Upper lobe of right lung (tissue), 1 donor: Measurements from ENCODE around the gene MCC. TPM values are rescaled to one million over a fixed set of nuclear protein-coding genes. Genes with fewer than 3 reads are reported as not detected.

Source experiments
- ATAC-seq: fragments of 200-7000 bp; cut with Tn5 transposase; one replicate; pipeline ENCODE4 v1.9.1; 2020; ENCODE audit warnings: mild to moderate bottlenecking, moderate library complexity
- DNase-seq: peaks from one replicate; pipeline ENCODE4 v3.0.0-alpha.2; 2020
- H3K27ac ChIP-seq: fragments of 200-600 bp; one replicate; pipeline ENCODE4 v1.8.0; 2022
- H3K27me3 ChIP-seq: fragments of 200-600 bp; one replicate; pipeline ENCODE4 v1.8.0; 2022; ENCODE audit warnings: mild to moderate bottlenecking
- H3K36me3 ChIP-seq: fragments of 200-600 bp; one replicate; pipeline ENCODE4 v1.8.0; 2022
- H3K4me1 ChIP-seq: fragments of 200-600 bp; one replicate; pipeline ENCODE4 v1.8.0; 2022
- H3K4me3 ChIP-seq: fragments of 200-600 bp; one replicate; pipeline ENCODE4 v1.8.0; 2022; ENCODE audit warnings: mild to moderate bottlenecking
- H3K9me3 ChIP-seq: fragments of 200-600 bp; one replicate; pipeline ENCODE4 v1.8.0; 2022
- intact Hi-C: fragments of 100-400 bp; cut with DNase I; formaldehyde crosslinking; loops from one replicate; pipeline ENCODE4 v1.11.0; 2022
- total RNA-seq: library from RNA; stranded (reverse); fragmentation: NEBNext Ultra II Directional; extraction: Animal tissue kit (Norgen Biotek cat#: 25700); gene quantifications from one replicate; pipeline ENCODE4 v1.2.1, GENCODE V29; 2021
- TF ChIP-seq, protein P1 (sequence below): fragments of 200-600 bp; IDR thresholded peaks from one replicate; pipeline ENCODE4 v1.8.0; 2022; ENCODE audit warnings: antibody characterized with exemption
- donor health status: DM: no; HTN: yes; CAD: no; lungs with severe emphysema.

MCC gene
- total RNA-seq, 1 donor from 2014 or later: 18.6 TPM

GRCh38 chr5:113267361-113267900 lies 220.8 kb downstream of the MCC start:
- TF ChIP-seq, protein P1, sequence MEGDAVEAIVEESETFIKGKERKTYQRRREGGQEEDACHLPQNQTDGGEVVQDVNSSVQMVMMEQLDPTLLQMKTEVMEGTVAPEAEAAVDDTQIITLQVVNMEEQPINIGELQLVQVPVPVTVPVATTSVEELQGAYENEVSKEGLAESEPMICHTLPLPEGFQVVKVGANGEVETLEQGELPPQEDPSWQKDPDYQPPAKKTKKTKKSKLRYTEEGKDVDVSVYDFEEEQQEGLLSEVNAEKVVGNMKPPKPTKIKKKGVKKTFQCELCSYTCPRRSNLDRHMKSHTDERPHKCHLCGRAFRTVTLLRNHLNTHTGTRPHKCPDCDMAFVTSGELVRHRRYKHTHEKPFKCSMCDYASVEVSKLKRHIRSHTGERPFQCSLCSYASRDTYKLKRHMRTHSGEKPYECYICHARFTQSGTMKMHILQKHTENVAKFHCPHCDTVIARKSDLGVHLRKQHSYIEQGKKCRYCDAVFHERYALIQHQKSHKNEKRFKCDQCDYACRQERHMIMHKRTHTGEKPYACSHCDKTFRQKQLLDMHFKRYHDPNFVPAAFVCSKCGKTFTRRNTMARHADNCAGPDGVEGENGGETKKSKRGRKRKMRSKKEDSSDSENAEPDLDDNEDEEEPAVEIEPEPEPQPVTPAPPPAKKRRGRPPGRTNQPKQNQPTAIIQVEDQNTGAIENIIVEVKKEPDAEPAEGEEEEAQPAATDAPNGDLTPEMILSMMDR: no peak

DNA sequence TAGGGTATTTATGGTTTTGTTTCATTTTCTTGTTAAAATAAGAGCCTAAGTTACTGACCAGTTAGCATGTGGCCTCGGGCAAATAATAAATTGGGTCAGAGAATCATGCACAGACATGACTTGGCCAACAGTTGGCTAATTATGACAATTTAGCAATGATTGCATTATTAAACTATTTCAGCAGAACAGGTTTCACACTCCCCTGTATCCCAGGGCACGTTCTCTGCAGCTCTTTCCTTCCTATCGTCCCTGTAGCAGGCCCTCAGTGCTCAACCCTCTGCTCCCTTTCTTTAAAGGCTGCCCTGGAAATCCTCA lies 221.4 kb downstream of the MCC start:
- TF ChIP-seq, protein P1: no peak
- ATAC-seq: no peak
- Histone ChIP-seq H3K27me3 (no peaks in the 10 kb centered on the region), H3K4me1 (peaks cover 6% of the 10 kb centered on the region), H3K9me3 (no peaks in the 10 kb centered on the region), H3K4me3 (no peak overlapping the region), H3K27ac (no peak overlapping the region), H3K36me3 (no peaks in the 10 kb centered on the region)
- DNase-seq: no peak
- intact Hi-C loops: no loop called here

More at GRCh38 chr5:113267361-113267900, 220.8 kb downstream of the MCC start:
- DNase-seq (no peak), ATAC-seq (no peak)
- H3K27me3 ChIP-seq: no peaks in the 10 kb centered on the region
- no peak overlapping the region for H3K27ac ChIP-seq
- H3K9me3 ChIP-seq: no peaks in the 10 kb centered on the region
- intact Hi-C loops: no loop called here
- no peaks in the 10 kb centered on the region for H3K36me3 ChIP-seq
- peaks cover 6% of the 10 kb centered on the region for H3K4me1 ChIP-seq
- H3K4me3 ChIP-seq: no peak overlapping the region

DNA sequence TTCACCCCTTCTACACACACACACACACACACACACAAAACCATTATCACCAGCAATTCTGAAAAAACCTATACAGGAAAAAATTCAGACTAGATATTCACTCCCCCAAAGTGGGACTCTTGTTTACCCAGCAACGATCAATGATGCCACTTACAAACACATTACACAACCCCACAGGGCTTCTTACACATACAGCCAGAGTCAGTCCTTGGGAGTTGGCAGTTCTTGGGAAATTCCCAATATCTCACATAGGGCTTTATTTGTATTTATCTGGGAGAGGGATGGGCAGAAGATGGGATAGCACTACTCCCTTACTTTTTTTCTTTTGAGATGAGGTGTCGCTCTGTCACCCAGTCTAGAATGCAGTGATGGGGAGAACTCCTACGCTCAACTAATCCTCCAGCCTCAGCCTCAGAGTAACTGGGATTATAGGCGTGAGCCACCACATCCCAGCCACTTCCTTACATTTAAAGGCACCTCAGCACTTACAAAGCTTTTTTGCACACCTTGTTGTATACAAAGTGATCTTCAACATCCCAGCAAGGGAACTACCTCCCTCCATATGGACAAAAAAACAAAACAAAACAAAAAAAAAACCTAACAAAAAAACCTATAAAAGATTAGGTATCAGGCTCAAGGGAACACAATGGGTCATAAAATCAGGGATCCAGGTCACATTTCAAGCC lies 221.9 kb downstream of the MCC start:
- Histone ChIP-seq H3K36me3 (no peaks in the 10 kb centered on the region), H3K4me3 (no peak overlapping the region), H3K27me3 (no peaks in the 10 kb centered on the region), H3K9me3 (no peaks in the 10 kb centered on the region), H3K27ac (no peak overlapping the region), H3K4me1 (peaks cover 6% of the 10 kb centered on the region)
- TF ChIP-seq, protein P1: no peak
- intact Hi-C loops: no loop called here
- DNase-seq: no peak
- ATAC-seq: no peak

- DNase-seq (no peak), ATAC-seq (no peak)
Measured at GRCh38 chr5:113265190-113265589, 223.1 kb downstream of the MCC start.

DNA sequence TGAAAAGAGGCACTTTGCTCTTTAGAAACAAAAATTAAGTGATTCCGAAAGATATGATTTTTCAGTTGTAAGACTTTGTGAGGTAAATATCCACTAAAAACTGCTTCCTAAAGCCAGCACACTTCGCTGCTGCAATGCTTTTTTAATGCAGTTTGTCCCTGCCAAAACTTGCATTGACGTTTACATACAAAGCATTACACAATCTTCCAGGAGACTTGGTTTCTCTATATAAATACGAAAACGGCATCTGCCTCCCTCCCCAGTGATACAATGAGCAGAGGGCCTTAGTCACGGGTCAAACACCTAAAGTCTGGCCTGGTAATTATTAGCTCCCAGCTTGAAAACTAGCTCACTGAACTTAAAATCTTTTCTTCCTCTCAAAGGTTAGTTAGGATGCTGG lies 224.2 kb downstream of the MCC start:
- DNase-seq (no peak), ATAC-seq (no peak)
- no peaks in the 10 kb centered on the region for H3K36me3 ChIP-seq
- no peaks in the 10 kb centered on the region for H3K4me1 ChIP-seq
- no peak overlapping the region for H3K4me3 ChIP-seq
- intact Hi-C loops: no loop called here
- TF ChIP-seq, protein P1: no peak
- no peak overlapping the region for H3K27ac ChIP-seq
- no peaks in the 10 kb centered on the region for H3K27me3 ChIP-seq
- H3K9me3 ChIP-seq: no peaks in the 10 kb centered on the region

More at GRCh38 chr5:113265190-113265589, 223.1 kb downstream of the MCC start:
- TF ChIP-seq, protein P1: no peak
- Histone ChIP-seq H3K4me3 (no peak overlapping the region), H3K27ac (no peak overlapping the region), H3K36me3 (no peaks in the 10 kb centered on the region), H3K27me3 (no peaks in the 10 kb centered on the region), H3K4me1 (peaks cover 6% of the 10 kb centered on the region), H3K9me3 (no peaks in the 10 kb centered on the region)
- intact Hi-C loops: no loop called here

DNA sequence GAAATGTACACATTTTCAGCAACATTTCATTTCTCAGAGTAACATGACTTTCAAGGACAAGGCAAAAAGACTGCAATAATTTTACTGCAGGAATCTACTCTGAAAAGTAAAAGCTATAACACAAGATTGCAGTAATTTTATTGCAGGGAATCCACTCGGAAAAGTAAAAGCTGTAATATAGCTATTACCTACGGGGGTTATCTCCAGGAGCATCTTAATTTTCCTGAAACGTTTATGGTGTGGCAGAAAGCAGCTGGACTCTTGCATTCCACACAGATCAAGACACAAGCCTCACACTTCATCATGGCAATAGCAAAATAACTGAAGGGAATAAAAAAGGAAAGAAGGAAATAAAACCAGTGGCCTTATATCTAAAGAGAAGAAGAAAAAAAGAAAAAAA lies 224.7 kb downstream of the MCC start:
- DNase-seq: no peak
- intact Hi-C loops: no loop called here
- TF ChIP-seq, protein P1: no peak
- Histone ChIP-seq H3K4me1 (no peaks in the 10 kb centered on the region), H3K4me3 (no peak overlapping the region), H3K27me3 (no peaks in the 10 kb centered on the region), H3K9me3 (no peaks in the 10 kb centered on the region), H3K27ac (no peak overlapping the region), H3K36me3 (no peaks in the 10 kb centered on the region)
- ATAC-seq: no peak
